HG03066 (cell line): ENCODE data around the gene MEIS3.

Experiments used
- ATAC-seq: cut with Tn5 transposase; IDR thresholded peaks from one replicate; pipeline ENCODE4 v1.9.1; 2021; ENCODE audit warnings: low read depth; ENCODE audit not compliant: unreplicated experiment

The MEIS3 gene

GRCh38 chr19:47419030-47419783 lies at the start of gene MEIS3:
TSS of gene MEIS3 (minus strand) at chr19:47419527. CDS start at chr19:47419081, 446 bp downstream.
- no peak for ATAC-seq

- ATAC-seq, result no peak
Observed at GRCh38 chr19:47467914-47468313, 48.6 kb upstream of the MEIS3 start.

GRCh38 chr19:47465957-47466356 lies 46.6 kb upstream of the MEIS3 start:
- no peak for ATAC-seq

GRCh38 chr19:47464675-47465419 lies 45.5 kb upstream of the MEIS3 start:
- ATAC-seq, result no peak

GRCh38 chr19:47461876-47462275 lies 42.5 kb upstream of the MEIS3 start:
- no peak for ATAC-seq

- ATAC-seq, result no peak
Observed at GRCh38 chr19:47459477-47459876, 40.1 kb upstream of the MEIS3 start.

- no peak for ATAC-seq
Observed at GRCh38 chr19:47458672-47459071, 39.3 kb upstream of the MEIS3 start.

GRCh38 chr19:47456721-47457474 lies 37.6 kb upstream of the MEIS3 start:
- ATAC-seq, result no peak

- no peak for ATAC-seq
Observed at GRCh38 chr19:47450478-47450877, 31.2 kb upstream of the MEIS3 start.

- ATAC-seq, result no peak
Observed at GRCh38 chr19:47448360-47448727, 29.0 kb upstream of the MEIS3 start.

- no peak for ATAC-seq
Observed at GRCh38 chr19:47447470-47448359, 28.4 kb upstream of the MEIS3 start.

GRCh38 chr19:47446534-47447469 lies 27.5 kb upstream of the MEIS3 start:
- ATAC-seq, result no peak

GRCh38 chr19:47445937-47446402 lies 26.6 kb upstream of the MEIS3 start:
- no peak for ATAC-seq

- no peak for ATAC-seq
Observed at GRCh38 chr19:47445527-47445926, 26.2 kb upstream of the MEIS3 start.

GRCh38 chr19:47444388-47444821 lies 25.1 kb upstream of the MEIS3 start:
- no peak for ATAC-seq

- no peak for ATAC-seq
Observed at GRCh38 chr19:47443331-47443730, 24.0 kb upstream of the MEIS3 start.

GRCh38 chr19:47438793-47439220 lies 19.5 kb upstream of the MEIS3 start:
- ATAC-seq, result no peak

- ATAC-seq, result no peak
Observed at GRCh38 chr19:47437500-47437899, 18.2 kb upstream of the MEIS3 start.
